SJSA1 (cell line): ENCODE data around the gene CHGA. TPM values are rescaled to one million over a fixed set of nuclear protein-coding genes. Genes with fewer than 3 reads are reported as not detected.

Experiments
- DNase-seq, 2 experiments: peaks; one replicate each; pipeline ENCODE4 v3.0.0-alpha.2; 2015 to 2020; ENCODE audit warnings: low spot score in 2 of 2, low read depth in 1 of 2
- H3K27ac ChIP-seq: fragments of 250-450 bp; sonication (Bioruptor Pico); 2 replicates; pipeline ENCODE4 v1.5.1; 2020; ENCODE audit warnings: mild to moderate bottlenecking, moderate library complexity
- H3K27me3 ChIP-seq: fragments of 250-450 bp; sonication (Bioruptor Pico); replicated peaks from 2 replicates; pipeline ENCODE4 v1.5.1; 2020; ENCODE audit warnings: mild to moderate bottlenecking, moderate library complexity
- H3K36me3 ChIP-seq: fragments of 250-450 bp; sonication (Bioruptor Pico); 2 replicates; pipeline ENCODE4 v1.5.1; 2020; ENCODE audit warnings: mild to moderate bottlenecking
- H3K4me1 ChIP-seq: fragments of 250-450 bp; sonication (Bioruptor Pico); replicated peaks from 2 replicates; pipeline ENCODE4 v1.6.1; 2021; ENCODE audit warnings: mild to moderate bottlenecking
- H3K4me3 ChIP-seq: fragments of 250-450 bp; sonication (Bioruptor Pico); 2 replicates; pipeline ENCODE4 v1.5.1; 2020; ENCODE audit warnings: mild to moderate bottlenecking
- H3K9me3 ChIP-seq: fragments of 250-450 bp; sonication (Bioruptor Pico); replicated peaks from 2 replicates; pipeline ENCODE4 v1.5.1; 2020; ENCODE audit warnings: mild to moderate bottlenecking
- total RNA-seq: library from RNA; depleted of rRNA; stranded (reverse); fragments of >200 nt; shearing (Covaris generic); gene quantifications from 2 replicates; pipeline ENCODE4 v1.2.3, GENCODE V29; 2014

The CHGA gene
- total RNA-seq, 1 experiment from 2014 or later = not detected

DNA sequence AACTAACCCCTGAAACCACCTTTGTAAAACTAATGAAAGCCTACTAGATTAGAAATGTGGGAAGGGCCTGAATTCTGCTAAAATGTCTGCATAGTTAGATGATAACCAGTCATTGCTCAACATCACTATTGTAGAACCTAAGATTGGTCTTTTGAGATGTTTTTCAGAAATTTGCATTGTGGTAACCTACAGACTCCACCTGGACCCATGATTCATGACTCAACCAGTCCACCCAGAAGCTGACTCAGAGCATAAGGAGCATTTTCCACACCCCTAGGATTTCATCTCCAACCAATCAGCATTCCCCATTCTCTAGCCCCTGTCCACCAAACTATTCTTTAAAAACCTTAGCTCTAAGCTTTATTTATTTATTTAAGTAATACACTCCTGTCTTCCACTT is 30.4 kb upstream of the CHGA start:
- DNase-seq = no peak
- Histone ChIP-seq H3K27ac (no peak overlapping the region), H3K4me3 (no peak overlapping the region), H3K36me3 (no peaks in the 10 kb centered on the region), H3K27me3 (0 out of 2 replicates have a peak, but pooled peaks cover 2% of the 10 kb centered on the region), H3K4me1 (no peaks in the 10 kb centered on the region), H3K9me3 (peaks cover 2% of the 10 kb centered on the region)

DNA sequence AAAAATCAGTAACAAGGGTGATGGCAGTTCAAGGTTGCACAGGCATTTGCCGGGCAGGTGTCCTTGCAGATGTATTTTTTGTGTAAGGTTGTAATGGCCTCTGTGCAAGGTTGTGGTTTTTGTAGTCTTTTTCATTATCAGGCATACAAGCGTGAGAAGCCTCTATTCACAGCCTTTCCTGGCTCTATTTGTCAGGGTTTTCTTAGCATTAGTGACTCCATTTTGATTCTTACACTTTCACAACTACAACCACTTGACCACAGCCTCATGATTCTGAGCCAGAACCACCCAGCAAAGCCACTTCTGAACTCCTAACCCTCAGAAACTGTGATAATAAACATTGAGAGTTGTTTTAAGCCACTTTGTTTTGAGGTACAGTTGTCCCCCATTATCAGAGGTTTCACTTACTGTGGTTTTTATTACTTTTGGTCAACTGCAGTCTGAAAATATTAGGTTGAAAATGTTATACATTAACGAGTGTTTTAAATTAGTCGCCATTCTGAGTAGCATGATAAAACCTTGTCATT is 27.5 kb upstream of the CHGA start:
- no peaks in the 10 kb centered on the region for H3K36me3 ChIP-seq
- H3K27ac ChIP-seq = no peak overlapping the region
- H3K9me3 ChIP-seq = peaks cover 2% of the 10 kb centered on the region
- no peaks in the 10 kb centered on the region for H3K4me1 ChIP-seq
- DNase-seq = no peak
- H3K4me3 ChIP-seq = no peak overlapping the region
- 0 out of 2 replicates have a peak, but pooled peaks cover 2% of the 10 kb centered on the region for H3K27me3 ChIP-seq

DNA sequence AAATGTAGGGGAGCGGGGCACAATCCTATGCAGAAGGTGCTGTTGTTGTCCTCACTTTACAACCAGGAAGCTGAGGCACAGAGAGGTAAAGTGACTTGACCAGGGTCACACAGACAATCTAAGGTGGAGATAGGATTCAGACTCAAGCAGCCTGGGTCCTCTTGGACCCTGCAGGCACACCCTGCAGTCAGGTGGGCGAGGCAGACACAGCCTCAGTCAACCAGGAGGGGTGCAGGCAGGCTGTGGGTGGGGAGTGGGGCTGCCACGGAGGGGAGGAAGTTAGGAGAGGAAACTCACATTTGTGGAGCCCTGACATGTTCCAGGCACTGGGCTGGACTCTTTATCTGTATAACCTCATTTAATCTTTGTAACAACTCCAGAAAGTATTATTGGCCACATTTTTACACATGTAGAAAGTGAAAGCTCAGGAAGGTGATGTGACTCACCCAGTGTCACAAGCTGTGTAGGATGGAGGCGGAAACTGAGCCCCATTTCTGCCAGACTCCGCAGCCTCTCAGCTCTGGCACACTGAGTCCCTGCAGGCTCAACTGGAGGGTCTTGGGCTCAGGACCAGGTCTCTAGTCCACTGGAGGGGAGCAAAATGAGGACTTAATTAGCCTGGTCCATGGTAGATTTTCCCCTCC is 24.9 kb upstream of the CHGA start:
- no peaks in the 10 kb centered on the region for H3K4me1 ChIP-seq
- no peaks in the 10 kb centered on the region for H3K36me3 ChIP-seq
- no peak overlapping the region for H3K4me3 ChIP-seq
- no peak overlapping the region for H3K27ac ChIP-seq
- H3K27me3 ChIP-seq = 0 out of 2 replicates have a peak, but pooled peaks cover 2% of the 10 kb centered on the region
- no peak for DNase-seq
- H3K9me3 ChIP-seq = no peaks in the 10 kb centered on the region; the same call in 1 of the 2 replicates

DNA sequence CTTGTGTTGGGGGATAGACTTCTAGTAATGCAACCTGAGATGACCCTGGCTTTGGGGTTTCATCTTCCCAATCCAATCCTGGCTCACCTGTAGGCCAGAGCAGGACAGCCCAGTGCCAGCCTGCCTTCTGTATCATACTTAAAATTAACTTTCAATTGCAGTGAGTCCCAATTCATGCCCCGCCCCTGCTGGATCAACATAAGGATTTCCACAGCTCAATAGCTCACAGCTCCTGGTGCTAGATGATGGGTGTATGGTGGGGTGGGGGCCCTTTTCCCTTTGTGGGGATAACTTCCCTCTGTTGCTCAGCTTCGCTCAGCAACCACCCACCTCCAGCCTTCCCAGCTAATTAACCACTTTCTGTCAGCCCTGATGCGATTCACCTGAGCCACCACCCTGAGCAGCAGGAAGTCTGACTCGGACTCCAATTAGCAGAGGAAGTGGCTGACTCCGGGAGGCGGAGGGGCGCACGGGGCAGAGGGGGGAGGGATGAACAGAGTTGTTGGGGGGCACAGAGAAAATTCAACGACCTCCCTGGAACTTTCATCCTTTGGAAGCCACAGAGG is 24.3 kb upstream of the CHGA start:
- Histone ChIP-seq H3K36me3 (no peaks in the 10 kb centered on the region), H3K27ac (no peak overlapping the region), H3K4me3 (no peak overlapping the region), H3K4me1 (no peaks in the 10 kb centered on the region), H3K27me3 (0 out of 2 replicates have a peak, but pooled peaks cover 2% of the 10 kb centered on the region), H3K9me3 (no peaks in the 10 kb centered on the region)
- no peak for DNase-seq

DNA sequence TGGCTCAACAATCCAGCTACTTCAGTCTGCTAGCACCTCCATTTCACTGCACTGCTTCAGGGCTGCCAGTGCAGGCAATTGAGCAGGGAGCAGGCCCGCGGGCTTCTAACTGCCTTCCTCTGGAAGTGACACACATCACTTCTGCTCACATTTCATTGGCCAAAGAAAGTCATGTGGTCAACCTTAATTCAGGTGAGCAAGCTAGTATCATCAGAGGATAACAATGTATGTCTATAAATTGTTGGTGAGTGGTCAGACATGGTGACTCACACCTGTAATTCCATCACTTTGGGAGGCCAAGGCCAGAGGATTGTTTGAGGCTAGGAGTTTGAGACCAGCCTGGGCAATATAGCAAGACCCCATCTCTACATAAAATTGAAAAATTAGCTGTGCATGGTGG is 22.3 kb upstream of the CHGA start:
- no peaks in the 10 kb centered on the region for H3K9me3 ChIP-seq
- no peaks in the 10 kb centered on the region for H3K4me1 ChIP-seq
- no peaks in the 10 kb centered on the region for H3K36me3 ChIP-seq
- no peaks in the 10 kb centered on the region for H3K27me3 ChIP-seq
- H3K27ac ChIP-seq = no peak overlapping the region
- H3K4me3 ChIP-seq = no peak overlapping the region
- DNase-seq = no peak

DNA sequence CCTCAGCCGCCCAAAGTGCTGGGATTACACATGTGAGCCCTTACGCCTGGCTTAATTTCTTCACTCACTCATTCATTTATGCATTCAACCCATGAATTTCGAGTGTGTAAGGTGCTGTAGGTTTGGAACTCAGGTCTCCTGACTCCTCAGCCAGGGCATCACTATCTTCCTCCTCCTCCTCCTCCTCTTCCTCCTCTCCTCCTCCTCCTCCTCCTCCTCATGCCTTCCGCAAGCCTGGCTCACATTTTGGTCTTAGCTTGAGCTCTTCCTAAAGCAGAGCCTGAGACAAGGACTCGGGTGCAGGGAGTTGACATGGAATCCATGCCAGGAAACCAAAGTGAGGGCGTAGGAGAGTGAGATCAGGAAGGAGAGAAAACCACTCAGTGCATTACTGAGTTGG is 20.8 kb upstream of the CHGA start:
- no peak for DNase-seq
- Histone ChIP-seq H3K4me3 (no peak overlapping the region), H3K9me3 (no peaks in the 10 kb centered on the region), H3K4me1 (no peaks in the 10 kb centered on the region), H3K27me3 (0 out of 2 replicates have a peak, but pooled peaks cover under 1% of the 10 kb centered on the region), H3K27ac (no peak overlapping the region), H3K36me3 (no peaks in the 10 kb centered on the region)

DNA sequence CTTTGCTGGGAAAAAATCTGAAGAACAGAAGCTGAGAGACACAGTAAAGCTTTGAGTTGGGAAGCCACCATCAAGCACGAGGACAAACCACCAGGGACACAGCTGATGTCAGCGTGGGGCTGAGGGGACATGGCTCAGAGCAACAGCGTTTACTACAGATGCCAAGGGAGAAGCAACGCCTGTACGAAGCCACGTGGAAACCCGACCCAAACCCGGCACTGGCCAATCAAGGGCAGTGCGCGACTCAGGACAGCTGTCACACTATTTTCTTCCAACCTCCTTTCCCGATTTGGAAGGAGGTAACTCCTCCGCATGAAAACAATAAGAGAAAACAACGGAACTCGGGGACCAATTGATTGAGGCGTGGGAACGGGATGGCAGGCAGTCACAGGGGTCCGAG is 20.2 kb upstream of the CHGA start:
- Histone ChIP-seq H3K27me3 (0 out of 2 replicates have a peak, but pooled peaks cover 4% of the 10 kb centered on the region), H3K4me1 (no peaks in the 10 kb centered on the region), H3K36me3 (no peaks in the 10 kb centered on the region), H3K4me3 (no peak overlapping the region), H3K27ac (no peak overlapping the region), H3K9me3 (no peaks in the 10 kb centered on the region)
- DNase-seq = no peak

DNA sequence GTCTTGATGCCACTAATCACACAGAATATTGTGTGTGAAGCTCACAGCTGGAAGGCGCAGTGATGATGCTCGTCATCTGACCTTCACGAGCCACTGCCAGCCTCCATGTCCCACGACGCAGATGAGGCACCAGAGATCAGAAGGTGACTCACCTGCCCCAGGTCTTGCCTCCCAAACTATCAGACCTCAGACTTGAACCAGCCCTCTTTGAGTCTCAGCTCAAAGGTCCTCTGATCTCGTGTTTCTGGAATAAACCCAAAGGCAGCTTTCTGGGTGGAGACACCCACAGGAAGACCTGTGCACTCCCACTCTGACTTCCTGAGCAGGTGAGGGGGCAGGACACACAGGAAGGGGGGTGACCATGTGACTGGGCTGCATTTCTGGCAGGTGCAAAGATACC is 19.6 kb upstream of the CHGA start:
- Histone ChIP-seq H3K27ac (no peak overlapping the region), H3K4me3 (no peak overlapping the region), H3K36me3 (no peaks in the 10 kb centered on the region), H3K4me1 (no peaks in the 10 kb centered on the region), H3K9me3 (no peaks in the 10 kb centered on the region), H3K27me3 (0 out of 2 replicates have a peak, but pooled peaks cover 4% of the 10 kb centered on the region)
- DNase-seq = no peak

DNA sequence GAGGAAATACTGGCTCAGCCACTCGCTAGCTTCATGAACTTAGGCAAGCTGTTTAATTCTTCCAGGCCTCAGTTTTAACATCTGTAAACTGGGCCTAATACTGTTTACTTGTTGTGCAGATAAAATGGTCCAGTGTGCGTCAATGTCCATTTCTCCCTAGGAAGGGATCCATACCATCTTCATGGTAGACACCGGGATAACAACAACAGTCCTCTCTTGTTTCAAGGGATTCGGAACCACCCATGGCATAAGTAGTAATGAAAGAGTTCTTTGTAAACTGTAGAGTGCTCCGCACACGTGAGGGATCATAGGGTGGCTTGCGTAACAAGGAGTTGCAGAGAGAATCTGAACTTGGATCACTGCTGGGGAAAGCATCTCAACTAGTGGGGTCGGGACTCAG is 17.3 kb upstream of the CHGA start:
- Histone ChIP-seq H3K27ac (no peak overlapping the region), H3K9me3 (no peaks in the 10 kb centered on the region), H3K27me3 (0 out of 2 replicates have a peak, but pooled peaks cover 4% of the 10 kb centered on the region), H3K4me1 (no peaks in the 10 kb centered on the region), H3K36me3 (no peaks in the 10 kb centered on the region), H3K4me3 (no peak overlapping the region)
- no peak for DNase-seq

DNA sequence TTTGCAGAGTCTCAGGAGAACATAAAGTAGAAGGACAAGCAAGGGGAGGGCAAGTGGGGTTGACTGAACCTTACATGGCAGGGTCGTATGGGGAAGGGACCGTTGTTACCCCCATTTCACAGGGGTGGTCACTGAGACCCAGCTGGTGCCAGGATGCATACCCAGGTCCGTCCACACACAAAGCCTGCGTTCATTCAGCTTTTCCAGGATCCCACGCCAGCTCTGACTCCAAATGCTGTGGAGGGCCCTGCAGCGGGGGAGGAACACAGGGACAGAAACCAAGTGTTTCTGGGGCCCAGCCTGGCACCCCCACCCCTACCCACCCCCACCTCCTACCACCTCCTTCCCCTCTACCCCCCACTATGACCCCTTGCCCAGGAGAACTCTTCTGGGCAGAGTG is 16.5 kb upstream of the CHGA start:
- H3K4me1 ChIP-seq = no peaks in the 10 kb centered on the region
- no peaks in the 10 kb centered on the region for H3K9me3 ChIP-seq
- H3K36me3 ChIP-seq = no peaks in the 10 kb centered on the region
- H3K27ac ChIP-seq = no peak overlapping the region
- H3K27me3 ChIP-seq = 0 out of 2 replicates have a peak, but pooled peaks cover 4% of the 10 kb centered on the region
- DNase-seq = no peak
- no peak overlapping the region for H3K4me3 ChIP-seq

DNA sequence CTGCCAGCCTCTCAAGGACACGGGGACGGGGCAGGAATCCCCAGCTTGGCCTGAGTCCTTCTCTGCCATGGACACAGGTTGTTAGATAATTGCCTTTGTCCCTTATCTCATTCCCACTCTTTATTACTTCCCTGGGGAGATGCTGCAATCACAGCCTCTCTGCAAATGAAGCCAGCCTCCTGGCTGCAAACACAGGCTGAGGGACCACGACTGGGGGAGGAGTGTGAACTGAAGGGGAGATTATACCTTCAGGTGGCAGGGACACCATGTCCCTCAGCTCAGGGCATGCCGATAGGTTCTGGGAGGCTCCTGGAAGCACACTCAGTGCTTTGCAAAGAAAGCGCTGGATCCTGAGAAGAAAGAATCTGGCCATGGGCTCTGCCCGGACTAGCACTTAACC is 16.1 kb upstream of the CHGA start:
- Histone ChIP-seq H3K4me1 (no peaks in the 10 kb centered on the region), H3K36me3 (no peaks in the 10 kb centered on the region), H3K27ac (no peak overlapping the region), H3K4me3 (no peak overlapping the region), H3K27me3 (0 out of 2 replicates have a peak, but pooled peaks cover 4% of the 10 kb centered on the region), H3K9me3 (no peaks in the 10 kb centered on the region)
- no peak for DNase-seq

DNA sequence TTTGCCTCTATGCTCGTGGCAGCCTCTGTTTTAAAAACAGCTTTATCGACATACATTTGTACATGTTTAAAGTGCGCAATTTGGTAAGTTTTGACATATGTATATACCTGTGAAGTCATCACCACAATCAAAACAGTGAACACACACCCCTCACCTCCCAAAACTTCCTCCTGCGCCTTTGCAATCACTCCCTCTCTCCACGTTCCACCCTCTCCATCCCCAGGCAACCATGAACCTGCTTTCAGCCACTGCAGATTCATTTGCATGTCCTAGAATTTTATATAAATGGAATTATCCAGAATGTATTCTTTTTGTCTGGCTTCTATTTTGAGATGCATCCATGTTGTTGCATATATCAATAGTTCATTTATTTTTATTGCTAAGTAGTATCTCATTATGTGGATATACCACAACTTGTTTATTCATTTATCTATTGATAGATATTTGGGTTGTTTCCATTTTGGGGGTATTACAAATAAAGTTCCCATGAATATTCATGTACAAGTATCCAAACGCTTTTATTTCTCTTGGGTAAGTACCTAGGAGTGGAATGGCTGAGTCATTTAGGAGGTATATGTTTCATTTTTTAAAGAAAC is 15.5 kb upstream of the CHGA start:
- no peaks in the 10 kb centered on the region for H3K4me1 ChIP-seq
- 0 out of 2 replicates have a peak, but pooled peaks cover 4% of the 10 kb centered on the region for H3K27me3 ChIP-seq
- H3K9me3 ChIP-seq = no peaks in the 10 kb centered on the region
- no peak overlapping the region for H3K4me3 ChIP-seq
- H3K27ac ChIP-seq = no peak overlapping the region
- H3K36me3 ChIP-seq = no peaks in the 10 kb centered on the region
- no peak for DNase-seq

DNA sequence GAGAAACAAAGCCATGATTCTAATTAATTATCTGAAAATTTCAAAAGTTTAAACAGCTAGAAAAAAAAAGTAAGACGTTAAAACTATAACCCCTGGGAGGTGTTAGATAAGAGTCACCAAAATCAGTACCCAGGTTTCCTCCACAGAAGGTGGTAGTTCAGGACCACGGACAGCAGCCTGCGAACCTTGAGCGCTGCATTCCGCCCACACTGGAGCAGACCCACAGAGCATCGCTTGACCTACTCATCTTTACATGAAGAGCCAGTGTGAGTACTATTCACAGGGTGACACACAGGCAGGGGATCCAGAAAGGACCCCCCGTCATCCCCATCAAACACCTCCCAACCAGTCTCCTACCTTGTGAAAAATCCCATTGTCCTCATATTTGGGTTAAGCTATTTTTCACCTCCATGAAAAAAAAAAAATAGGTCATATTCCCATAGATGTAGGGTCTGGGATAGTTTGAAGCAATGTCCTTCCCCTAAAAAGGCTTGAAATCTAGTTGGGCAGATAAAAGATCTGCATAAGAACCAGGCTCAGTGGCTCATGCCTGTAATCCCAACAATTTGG is 8.8 kb upstream of the CHGA start:
- no peaks in the 10 kb centered on the region for H3K9me3 ChIP-seq
- H3K4me1 ChIP-seq = no peaks in the 10 kb centered on the region
- H3K4me3 ChIP-seq = no peak overlapping the region
- no peaks in the 10 kb centered on the region for H3K36me3 ChIP-seq
- no peak for DNase-seq
- no peak overlapping the region for H3K27ac ChIP-seq
- no peaks in the 10 kb centered on the region for H3K27me3 ChIP-seq

DNA sequence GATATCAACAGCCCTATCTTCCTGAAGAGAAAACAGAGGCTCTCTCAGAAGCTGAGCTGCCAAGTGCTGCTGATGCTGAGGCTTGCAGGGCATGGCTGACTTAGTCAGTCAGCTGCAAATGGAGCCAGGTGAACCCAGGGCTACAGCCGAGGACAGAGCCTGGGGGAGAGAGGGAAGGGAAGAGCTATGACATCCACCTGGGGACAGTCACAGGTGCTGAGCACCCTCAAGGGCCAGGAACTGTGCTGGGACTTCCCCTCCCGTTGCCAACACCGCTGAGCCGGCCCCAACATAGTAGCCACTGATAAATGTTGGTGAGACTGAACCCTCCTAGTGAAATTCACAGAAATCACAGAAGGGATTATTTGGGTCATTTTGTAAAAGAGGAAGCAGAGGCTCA is 6.7 kb upstream of the CHGA start:
- Histone ChIP-seq H3K27me3 (no peaks in the 10 kb centered on the region), H3K4me3 (no peak overlapping the region), H3K27ac (no peak overlapping the region), H3K36me3 (no peaks in the 10 kb centered on the region), H3K9me3 (no peaks in the 10 kb centered on the region), H3K4me1 (no peaks in the 10 kb centered on the region)
- DNase-seq = no peak
